OCI-LY3 (cell line): ENCODE results near the gene MGAT3.

Source experiments
- CTCF ChIP-seq: fragments of 200-600, 300-600 bp; sonication (generic); IDR thresholded peaks from 2 replicates; pipeline ENCODE4 v1.5.1; 2014; ENCODE audit warnings: antibody characterized with exemption, low read length, low read depth
- EZH2phosphoT487 ChIP-seq: fragments of 200-600 bp; shearing (Covaris generic); IDR thresholded peaks from 2 replicates; pipeline ENCODE4 v1.6.1; 2018; ENCODE audit warnings: antibody characterized with exemption, mixed run types, low read depth

GRCh38 chr22:39418696-39419095 lies 38.1 kb upstream of the MGAT3 start:
- TF ChIP-seq CTCF (no peak), EZH2phosphoT487 (no peak)
